Measurements from ENCODE around the gene SAA1.

The SAA1 gene

DNA sequence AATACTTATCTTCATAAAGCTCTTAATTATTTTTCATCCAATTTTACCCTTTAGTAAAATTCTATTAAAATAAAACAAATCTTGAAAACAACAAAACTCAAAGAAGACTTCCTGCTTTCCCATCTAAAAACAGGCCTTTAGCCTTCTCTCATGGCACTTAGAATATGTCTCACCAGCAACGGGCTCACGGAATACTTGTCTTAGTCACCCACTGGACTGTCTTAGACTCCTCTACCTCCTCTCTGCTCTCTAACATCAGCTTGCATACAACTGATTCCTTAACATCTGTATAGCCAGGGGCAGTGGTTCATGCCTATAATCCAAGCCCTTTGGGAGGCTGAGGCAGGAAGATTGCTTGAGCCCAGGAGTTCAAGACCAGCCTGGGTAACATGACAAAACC lies 42.2 kb downstream of the SAA1 start:
- in situ Hi-C loops (cut with HindIII; ENCODE audit: low sequenced_read_pairs): no loop called here

DNA sequence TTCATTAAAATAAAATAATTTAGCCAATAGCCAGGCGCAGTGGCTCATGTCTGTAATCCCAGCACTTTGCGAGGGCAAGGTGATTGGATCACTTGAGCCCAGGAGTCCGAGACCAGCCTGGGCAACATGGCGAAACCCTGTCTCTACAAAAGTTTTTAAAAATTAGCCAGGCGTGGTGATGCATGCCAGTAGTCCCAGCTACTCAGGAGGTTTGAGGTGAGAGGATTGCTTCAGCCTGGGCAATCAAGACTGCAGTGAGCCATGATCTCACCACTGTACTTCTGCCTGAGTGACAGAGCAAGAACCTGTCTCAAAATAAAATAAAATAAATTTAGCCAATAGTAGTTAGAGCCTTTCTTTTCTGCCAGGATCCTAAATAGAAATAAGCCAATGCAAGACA lies 43.6 kb downstream of the SAA1 start:
- in situ Hi-C loops (cut with HindIII; ENCODE audit: low sequenced_read_pairs): no loop called here

DNA sequence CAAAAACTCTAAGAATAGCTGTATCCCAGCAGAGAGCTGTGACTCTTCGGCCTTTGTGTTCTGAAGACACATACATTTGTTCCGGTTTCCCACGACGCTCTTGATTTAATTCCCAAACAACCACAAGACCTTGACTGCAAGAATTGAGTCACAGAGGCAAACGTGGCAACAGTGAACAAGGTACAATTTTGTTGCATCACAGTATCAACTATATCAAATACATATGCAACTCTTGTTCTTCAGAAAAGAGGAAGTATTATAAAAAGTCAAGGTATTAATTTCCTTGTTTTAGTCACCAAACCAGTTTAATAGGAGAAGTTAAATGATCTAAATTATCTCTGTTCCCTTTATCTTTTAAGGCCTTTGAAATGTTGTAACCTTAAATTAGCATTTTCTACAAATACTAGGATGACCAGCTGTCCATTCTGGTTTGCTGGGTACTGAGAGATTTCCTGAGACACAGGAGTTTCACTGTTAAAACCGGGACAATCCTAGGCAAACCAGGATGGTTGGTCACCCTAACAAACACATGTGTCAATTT lies 44.8 kb downstream of the SAA1 start:
- in situ Hi-C loops (cut with HindIII; ENCODE audit: low sequenced_read_pairs): no loop called here

DNA sequence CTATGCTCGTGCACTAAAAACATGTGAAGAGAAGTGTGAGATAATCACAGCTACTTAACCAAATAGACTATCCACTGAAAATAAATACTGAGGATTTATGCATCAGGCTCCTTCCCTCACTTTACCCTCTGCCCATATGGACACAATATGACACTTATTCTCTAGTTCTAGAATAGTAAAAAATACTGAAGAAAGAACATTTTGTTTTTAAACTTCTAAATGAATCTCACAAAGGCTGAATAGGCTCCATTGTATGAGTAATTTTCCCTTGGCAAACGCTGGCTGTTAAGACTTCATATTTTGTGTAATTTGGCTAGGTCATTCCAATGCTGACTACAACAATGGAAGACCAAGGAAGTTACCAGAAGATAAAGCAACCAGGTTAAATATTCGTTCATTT lies 45.9 kb downstream of the SAA1 start:
- in situ Hi-C loops (cut with HindIII; ENCODE audit: low sequenced_read_pairs): no loop called here

DNA sequence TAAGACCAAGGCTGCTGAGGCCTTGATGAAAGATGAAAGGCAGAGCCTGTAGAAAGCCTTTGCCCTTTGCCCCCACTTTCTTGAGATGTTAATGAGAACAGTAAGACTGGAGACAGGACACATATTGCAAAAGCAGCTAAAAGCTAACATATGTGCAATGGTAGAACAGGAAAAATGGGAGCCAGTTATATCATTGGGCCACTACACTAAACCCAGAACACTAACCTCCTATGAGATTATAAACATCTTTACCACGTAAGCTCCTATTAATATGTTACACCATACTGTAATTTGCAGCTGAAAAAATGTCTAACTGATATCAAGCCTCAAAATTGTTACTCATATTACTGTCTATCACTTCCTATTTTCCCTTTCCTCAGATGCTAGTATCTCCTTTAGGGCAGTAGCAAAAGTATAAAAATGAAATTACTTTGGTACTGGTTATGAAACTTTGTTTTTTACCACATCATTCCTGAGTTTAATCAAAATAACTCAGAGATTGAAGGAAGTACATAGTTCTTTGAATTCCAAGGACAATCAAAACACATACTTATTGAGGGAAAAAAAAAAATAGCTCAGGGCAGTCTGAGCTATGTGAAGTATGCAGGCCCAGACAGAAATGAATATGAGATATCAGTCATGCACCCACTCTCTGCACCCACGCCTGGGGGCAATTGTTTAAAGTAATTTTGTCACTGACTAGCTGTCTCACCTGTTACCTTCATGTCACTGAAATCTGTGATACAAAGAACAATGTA lies 46.8 kb downstream of the SAA1 start:
- in situ Hi-C loops (cut with HindIII; ENCODE audit: low sequenced_read_pairs): no loop called here

DNA sequence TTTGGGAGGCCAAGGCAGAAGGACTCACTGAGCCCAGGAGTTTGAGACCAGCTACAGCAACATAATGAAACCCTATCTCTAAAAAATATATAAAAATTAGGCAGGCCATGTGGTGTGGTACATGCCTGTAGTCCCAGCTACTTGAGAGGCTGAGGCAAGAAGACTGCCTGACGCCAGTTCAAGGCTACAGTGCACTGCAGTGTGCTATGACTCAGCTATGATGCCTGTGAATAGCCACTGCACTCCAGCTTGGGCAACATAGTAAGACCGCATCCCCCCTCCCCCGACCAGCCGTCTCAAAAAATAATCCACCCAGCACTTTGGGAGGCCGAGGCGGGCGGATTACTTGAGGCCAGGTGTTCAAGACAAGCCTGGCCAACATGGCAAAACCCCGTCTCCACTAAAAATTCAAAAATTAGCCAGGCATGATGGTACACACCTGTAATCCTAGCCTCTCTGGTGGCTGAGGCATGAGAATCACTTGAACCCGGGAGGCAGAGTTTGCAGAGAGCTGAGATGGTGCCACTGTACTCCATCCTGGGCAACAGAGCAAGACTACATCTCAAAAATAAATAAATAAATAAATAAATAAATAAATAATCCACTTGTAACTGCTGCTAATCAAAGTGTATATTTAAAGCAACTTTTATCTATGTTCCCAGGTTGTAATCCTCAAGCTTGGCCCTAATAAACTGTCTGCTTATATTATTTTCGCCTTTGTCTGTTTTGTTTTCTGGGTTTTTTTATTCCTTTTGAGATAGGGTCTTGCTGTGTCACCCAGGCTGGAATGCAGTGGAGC lies 48.1 kb downstream of the SAA1 start:
- in situ Hi-C loops (cut with HindIII; ENCODE audit: low sequenced_read_pairs): no loop called here

DNA sequence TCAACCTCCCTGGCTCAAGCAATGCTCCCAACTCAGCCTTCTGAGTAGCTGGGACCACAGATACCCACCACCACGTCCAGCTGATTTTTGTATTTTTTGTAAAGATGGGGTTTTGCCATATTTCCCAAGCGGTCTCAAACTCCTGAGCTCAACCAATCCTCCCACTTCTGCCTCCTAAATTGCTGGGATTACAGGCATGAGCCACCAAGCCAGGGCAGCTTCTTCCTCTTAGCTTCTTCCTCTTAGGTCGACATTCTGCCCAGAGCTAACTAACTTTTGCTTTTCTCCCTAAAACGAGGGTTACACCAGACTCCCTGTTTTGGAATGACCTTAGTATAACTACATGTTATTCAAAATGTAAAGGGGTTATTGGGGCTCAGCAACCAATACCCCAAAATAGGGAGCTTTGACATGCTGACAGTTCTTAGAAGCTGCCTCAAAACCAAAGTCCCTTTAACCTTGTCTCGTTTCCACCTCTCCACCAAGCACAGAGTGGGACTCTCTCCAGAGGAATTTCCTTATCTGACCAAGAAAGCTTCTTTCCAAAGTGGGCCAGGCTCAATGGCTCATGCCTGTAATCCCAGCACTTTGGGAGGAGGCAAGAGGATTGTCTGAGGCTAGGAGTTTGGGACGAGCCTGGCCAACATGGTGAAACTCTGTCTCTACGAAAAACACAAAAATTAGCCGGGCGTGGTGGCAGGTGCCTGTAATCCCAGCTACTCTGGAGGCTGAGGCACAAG lies 48.9 kb downstream of the SAA1 start:
- in situ Hi-C loops (cut with HindIII; ENCODE audit: low sequenced_read_pairs): no loop called here

DNA sequence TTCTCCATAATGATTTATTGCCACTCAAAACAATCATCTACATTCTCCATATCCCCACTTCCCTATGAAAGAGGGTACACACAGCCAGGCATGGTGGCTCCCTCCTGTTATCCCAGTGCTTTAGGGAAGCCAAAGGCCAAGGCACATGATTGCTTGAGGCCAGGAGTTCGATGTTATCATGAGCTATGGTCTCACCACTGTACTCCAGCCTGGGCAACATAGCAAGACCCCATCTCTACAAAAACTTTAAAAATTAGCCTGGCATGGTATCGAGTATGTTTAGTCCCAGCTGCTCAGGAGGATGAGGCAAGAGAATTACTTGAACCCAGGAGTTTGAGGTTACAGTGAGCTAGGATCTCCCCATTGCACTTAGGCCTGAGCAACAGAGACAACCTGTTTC lies 49.8 kb downstream of the SAA1 start:
- in situ Hi-C loops (cut with HindIII; ENCODE audit: low sequenced_read_pairs): no loop called here

DNA sequence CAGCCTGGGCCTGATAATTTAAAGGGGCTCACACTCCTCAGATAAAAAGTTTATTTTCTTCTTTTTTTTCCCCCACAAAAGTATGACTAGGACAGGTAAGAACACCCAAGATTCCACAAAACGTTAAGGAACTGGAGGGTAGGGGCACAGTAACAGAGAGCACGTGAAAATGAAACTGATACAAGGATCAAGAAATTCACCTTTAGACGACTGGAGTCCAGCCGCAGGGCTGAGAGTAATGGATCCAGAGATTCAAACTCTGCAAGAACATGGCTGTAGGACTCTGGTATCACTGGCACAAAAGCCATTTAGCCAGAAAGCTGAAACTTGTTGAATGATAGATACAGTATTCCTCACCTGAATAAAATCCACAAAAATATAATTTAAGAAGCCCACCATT lies 51.5 kb downstream of the SAA1 start:
- in situ Hi-C loops (cut with HindIII; ENCODE audit: low sequenced_read_pairs): no loop called here

All from DLD1 (cell line).